Measurements from ENCODE around the gene DNAJC3. TPM values are rescaled to one million over a fixed set of nuclear protein-coding genes. Genes with fewer than 3 reads are reported as not detected.

The DNAJC3 gene
- total and polyA plus RNA-seq, 2 of the 13 experiments (the other 11 are each of a cell fraction or from before 2014, with no cell fraction given): 10.4 to 48.2 TPM

DNA sequence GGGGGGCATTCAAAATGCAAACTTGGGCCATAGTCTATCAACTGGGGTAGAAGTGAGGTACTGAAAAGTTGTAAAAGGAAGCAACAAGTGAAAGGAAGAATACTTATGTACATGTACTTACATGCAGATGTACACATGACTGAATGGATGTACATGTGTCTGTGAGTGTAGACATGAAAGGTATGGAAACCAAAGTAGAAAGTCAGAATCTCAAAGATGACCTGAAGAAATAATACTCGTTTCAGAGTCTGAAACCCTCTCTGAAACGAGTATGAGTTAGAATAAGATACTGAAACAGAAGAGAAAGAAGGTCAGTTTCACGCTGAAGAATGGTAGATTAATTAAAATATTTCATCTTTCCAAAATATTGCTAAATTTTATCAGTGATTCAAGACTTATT is 46.3 kb upstream of the DNAJC3 start:
- POLR2A ChIA-PET: no interaction called here

More for the DNA sequence above, 46.3 kb upstream of the DNAJC3 start:
- Histone ChIP-seq H3K9me3 (ENCODE audit: low read length) (peaks cover 4% of the 10 kb centered on the region; the same call in 1 of the 2 replicates), H3K27me3 (ENCODE audit: control insufficient read depth in 1 of 2, insufficient read depth in 2 of 2, low read length in 2 of 2) (no peaks in the 10 kb centered on the region), H3K9ac (ENCODE audit: insufficient read depth, low read depth, low read length) (no peak overlapping the region), H3K4me2 (ENCODE audit: low read depth, low read length) (no peak overlapping the region), H3K4me3 (replicated peaks in 1 of 3; ENCODE audit: insufficient read depth in 1 of 3, low read depth in 2 of 3, low read length in 3 of 3) (no peak overlapping the region), H3K27ac (ENCODE audit: extremely low read length, insufficient read depth, low read length) (no peak overlapping the region), H3K36me3 (replicated peaks in 1 of 2; ENCODE audit: control insufficient read depth in 1 of 2, insufficient read depth in 2 of 2, low read length in 2 of 2) (peaks cover 2 to 51% of the 10 kb centered on the region in 2 experiments; a peak in 4 of 5 replicates), H4K20me1 (ENCODE audit: insufficient read depth, low read length) (no peaks in the 10 kb centered on the region), H3K4me1 (ENCODE audit: insufficient read depth, low read length) (no peaks in the 10 kb centered on the region), H2AFZ (ENCODE audit: low read length) (no peak overlapping the region), H3K79me2 (ENCODE audit: insufficient read depth, low read length) (no peaks in the 10 kb centered on the region)
- TF ChIP-seq ZSCAN22 (CRISPR knock-in tag; IDR thresholded peaks at IDR 0.05) (no peak), ZNF879 (CRISPR knock-in tag; IDR thresholded peaks at IDR 0.05) (no peak), FOXP1 (IDR thresholded peaks at IDR 0.05) (no peak), FOXP1 (CRISPR knock-in tag; IDR thresholded peaks at IDR 0.05) (no peak), ATF1 (CRISPR knock-in tag; IDR thresholded peaks at IDR 0.05) (no peak), MXD4 (CRISPR knock-in tag; IDR thresholded peaks at IDR 0.05) (no peak), ZNF296 (CRISPR knock-in tag; conservative IDR thresholded peaks at IDR 0.05) (no peak), MED1 (CRISPR knock-in tag; IDR thresholded peaks at IDR 0.05) (no peak), ZNF850 (CRISPR knock-in tag; conservative IDR thresholded peaks at IDR 0.05) (no peak), ATM (IDR thresholded peaks at IDR 0.05; ENCODE audit: borderline replicate concordance) (no peak), POLR2G (IDR thresholded peaks at IDR 0.05; ENCODE audit: low read depth, low read length) (no peak), ZNF549 (CRISPR knock-in tag; IDR thresholded peaks at IDR 0.05) (no peak), ZNF7 (CRISPR knock-in tag; IDR thresholded peaks at IDR 0.05) (no peak), FOXP4 (CRISPR knock-in tag; IDR thresholded peaks at IDR 0.05) (no peak), JUNB (CRISPR knock-in tag; IDR thresholded peaks at IDR 0.05; ENCODE audit: borderline replicate concordance) (no peak), RXRB (CRISPR knock-in tag; IDR thresholded peaks at IDR 0.05; ENCODE audit: borderline replicate concordance) (no peak), KIAA2018 (CRISPR knock-in tag; IDR thresholded peaks at IDR 0.05; ENCODE audit: borderline replicate concordance) (no peak), SMYD3 (CRISPR knock-in tag; IDR thresholded peaks at IDR 0.05) (no peak)
- no TSS peak for BruUV-seq (replicated peaks)
- CTCF ChIA-PET (ENCODE audit: low intra/inter-chr PET ratio, low total read pairs): no interaction called here
- intact Hi-C loops (cut with micrococcal nuclease; ENCODE audit: unreplicated experiment) (no loop called here), in situ Hi-C loops (cut with HindIII; ENCODE audit: extremely low pct_ligation_motif_present, low pct_unique_long_range_greater_than_20kb) (no loop called here)
- no peak for DNase-seq (ENCODE audit: low spot score)
- ATAC-seq: no peak
- WGBS (ENCODE audit: low lambda C conversion rate): 87% methylated on average over 3 of the region's 3 CpGs
- FAIRE-seq: no peak
